Measurements from ENCODE around the gene TCEA2.

DNA sequence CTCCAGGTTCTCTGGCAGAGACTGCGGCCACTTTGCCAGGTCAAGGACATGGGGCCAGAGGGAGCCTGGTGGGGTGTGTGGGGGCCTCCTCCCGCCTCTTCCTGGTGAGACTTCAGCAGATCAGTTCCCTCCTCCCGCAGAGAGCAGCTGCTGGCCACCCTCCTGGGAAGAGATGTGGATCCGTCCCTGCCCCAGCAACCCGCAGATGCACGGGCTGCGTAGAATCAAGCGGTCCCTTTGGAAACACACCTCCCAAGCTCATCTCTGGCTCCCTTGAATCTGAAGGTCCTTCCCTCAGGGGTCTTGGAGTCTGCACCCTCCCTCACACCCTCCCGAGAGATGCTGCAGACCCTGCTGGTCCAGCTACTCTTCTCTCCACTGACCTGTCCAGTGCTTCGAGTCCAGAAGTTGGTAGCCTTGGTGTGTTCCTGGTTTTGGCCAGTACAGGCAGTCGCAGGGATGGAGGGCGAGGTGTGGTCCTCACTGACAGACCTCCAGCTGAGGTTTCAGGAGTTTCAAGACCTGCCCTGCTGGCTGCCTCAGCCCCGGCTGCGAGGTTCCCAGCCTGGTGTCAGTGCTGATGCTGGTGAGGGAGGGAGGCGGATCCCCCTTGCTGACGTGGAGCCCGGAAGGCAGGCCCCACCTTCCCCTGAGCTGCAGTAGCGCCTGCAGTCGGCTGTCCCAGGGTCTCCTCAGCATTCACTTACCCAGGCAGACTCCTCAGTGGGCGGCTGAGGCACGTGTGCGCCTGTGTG, 44.2 kb downstream of the TCEA2 start, which contains the start of gene NPBWR2:
- TF ChIP-seq, protein P1, sequence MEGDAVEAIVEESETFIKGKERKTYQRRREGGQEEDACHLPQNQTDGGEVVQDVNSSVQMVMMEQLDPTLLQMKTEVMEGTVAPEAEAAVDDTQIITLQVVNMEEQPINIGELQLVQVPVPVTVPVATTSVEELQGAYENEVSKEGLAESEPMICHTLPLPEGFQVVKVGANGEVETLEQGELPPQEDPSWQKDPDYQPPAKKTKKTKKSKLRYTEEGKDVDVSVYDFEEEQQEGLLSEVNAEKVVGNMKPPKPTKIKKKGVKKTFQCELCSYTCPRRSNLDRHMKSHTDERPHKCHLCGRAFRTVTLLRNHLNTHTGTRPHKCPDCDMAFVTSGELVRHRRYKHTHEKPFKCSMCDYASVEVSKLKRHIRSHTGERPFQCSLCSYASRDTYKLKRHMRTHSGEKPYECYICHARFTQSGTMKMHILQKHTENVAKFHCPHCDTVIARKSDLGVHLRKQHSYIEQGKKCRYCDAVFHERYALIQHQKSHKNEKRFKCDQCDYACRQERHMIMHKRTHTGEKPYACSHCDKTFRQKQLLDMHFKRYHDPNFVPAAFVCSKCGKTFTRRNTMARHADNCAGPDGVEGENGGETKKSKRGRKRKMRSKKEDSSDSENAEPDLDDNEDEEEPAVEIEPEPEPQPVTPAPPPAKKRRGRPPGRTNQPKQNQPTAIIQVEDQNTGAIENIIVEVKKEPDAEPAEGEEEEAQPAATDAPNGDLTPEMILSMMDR (IDR thresholded peaks at IDR 0.05; ENCODE audit: low read depth, low read length) = no peak
- TF ChIP-seq, protein P2, sequence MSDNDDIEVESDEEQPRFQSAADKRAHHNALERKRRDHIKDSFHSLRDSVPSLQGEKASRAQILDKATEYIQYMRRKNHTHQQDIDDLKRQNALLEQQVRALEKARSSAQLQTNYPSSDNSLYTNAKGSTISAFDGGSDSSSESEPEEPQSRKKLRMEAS (IDR thresholded peaks at IDR 0.05; ENCODE audit: low read depth, low read length) = no peak
- TF ChIP-seq POLR2A (IDR thresholded peaks at IDR 0.05; ENCODE audit: extremely low read depth, insufficient read length) (no peak), MYC (IDR thresholded peaks at IDR 0.05; ENCODE audit: low read depth, low read length) (0 out of 2 replicates have a peak, but pooled peaks have one; percentile 21)
